HG03039 (cell line): Measurements from ENCODE around the gene TSPAN6.

Experiments
- ATAC-seq: cut with Tn5 transposase; IDR thresholded peaks from one replicate; pipeline ENCODE4 v1.9.1; 2021; ENCODE audit warnings: mild to moderate bottlenecking, moderate library complexity; ENCODE audit not compliant: unreplicated experiment

TSPAN6 gene

GRCh38 chrX:100648458-100649417 lies 12.1 kb upstream of the TSPAN6 start:
- ATAC-seq, result no peak

- no peak for ATAC-seq
These were observed 11.1 kb upstream of the TSPAN6 start for GRCh38 chrX:100647739-100648138.

GRCh38 chrX:100647095-100647494 lies 10.5 kb upstream of the TSPAN6 start:
- ATAC-seq, result no peak

GRCh38 chrX:100645106-100645505 lies 8.5 kb upstream of the TSPAN6 start:
- no peak for ATAC-seq

DNA sequence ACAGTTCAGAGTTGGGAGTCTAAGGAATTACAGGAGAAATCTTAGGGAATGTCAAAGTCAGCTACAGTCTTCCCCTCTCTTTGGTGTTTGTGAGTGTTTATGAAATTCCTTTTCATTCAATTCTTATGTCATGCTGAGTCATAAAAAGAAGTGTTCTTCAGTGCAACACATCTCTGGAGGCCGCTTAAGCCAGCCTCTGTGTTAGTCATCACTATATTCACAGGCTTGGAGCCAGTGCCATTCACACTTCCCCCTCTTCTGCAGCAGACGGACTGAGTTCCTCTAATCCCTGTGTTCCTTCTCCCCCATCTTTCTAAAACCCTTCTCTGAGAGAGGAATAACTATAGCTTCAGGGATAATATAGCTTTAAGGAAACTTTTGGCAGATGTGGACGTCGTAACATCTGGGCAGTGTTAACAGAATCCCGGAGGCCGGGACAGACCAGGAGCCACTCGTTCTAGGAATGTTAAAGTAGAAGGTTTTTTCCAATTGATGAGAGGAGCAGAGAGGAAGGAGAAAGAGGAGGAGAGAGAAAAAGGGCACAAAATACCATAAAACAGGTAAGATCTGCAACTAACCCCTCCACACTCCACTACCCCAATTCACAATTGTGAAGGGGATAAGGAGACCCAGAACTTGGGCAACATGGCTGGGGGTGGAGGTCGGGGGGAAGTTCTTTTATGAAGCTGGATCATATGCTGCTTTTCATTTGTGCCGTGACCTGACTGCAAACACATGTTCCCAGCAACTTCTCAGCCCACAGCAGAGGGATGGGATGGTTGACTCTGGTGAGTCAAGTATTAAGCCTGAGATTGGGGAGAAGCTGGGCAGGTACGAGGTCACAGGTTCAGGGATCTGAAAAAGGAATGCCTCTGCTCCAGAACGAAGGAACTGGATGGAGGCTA lies 7.6 kb upstream of the TSPAN6 start, which contains the start of gene SRPX2:
SRPX2 (plus strand) TSS at position 244 of the 905 bp plus-strand sequence. CDS start 2,124 bp downstream, outside the sequence.
- ATAC-seq, result no peak

DNA sequence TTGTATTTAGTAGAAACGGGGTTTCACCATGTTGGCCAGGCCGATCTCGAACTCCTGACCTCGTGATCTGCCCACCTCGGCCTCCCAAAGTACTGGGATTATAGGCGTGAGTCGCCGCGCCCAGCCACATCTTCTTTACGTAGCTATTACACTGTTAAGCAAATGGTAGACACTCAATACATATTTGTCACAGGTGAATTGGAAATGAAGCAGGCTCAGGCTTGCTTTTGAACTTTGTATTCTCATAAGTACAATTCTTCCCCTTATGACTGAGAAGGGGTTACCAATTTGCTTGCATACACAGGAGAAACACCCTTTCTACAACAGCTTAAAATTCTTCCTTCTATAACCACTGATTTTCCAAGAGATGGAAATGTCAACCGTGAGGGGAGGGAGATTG lies 6.6 kb upstream of the TSPAN6 start:
- ATAC-seq, result no peak

GRCh38 chrX:100642290-100642689 lies 5.7 kb upstream of the TSPAN6 start:
- ATAC-seq, result no peak

- peak; percentile 16 for ATAC-seq
These were observed 651 bp downstream of the TSPAN6 start for GRCh38 chrX:100635989-100636320.

DNA sequence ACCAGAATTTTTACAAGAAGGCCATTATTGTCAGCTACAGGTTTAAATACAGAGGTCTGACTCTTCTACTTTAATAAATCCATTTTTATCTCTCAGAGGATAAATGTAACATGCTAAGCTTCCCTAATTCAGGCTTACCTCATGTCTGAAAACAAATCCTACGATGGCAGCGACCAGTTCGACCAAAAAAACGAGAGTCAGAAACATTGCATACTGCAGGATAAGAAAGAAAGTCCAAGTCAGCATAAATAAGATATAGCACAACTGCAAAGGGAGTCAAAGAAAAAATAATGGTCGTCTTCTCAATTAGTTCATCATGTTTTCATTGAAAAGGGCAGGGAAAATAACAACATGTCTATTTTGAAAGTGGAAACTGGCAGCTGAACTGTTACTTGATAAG lies 1.6 kb downstream of the TSPAN6 start:
- no peak for ATAC-seq

DNA sequence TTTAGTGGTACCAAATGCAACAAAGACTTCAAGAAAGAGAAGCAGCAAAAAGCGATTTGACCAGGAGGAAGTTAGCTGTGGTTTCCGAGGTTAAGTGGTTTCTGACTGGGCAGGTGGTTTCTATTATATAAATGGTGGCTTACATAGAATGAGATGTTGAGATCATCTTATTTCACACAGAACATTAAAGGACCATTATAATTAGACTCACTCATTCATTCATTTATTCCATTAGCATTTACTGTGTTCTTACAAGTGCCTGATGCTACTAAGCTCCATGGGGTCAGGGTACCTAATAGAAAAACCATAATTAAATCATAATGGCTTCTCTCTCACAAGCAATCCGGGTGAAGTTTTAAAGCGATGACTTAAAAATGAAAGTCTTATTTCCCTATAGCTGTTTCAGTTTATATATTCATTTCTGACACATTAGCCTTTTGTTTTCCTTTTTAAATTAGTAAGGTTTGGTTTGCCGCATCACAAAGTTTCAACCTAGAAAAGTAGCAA lies 10.6 kb downstream of the TSPAN6 start:
- ATAC-seq, result peak; percentile 95

DNA sequence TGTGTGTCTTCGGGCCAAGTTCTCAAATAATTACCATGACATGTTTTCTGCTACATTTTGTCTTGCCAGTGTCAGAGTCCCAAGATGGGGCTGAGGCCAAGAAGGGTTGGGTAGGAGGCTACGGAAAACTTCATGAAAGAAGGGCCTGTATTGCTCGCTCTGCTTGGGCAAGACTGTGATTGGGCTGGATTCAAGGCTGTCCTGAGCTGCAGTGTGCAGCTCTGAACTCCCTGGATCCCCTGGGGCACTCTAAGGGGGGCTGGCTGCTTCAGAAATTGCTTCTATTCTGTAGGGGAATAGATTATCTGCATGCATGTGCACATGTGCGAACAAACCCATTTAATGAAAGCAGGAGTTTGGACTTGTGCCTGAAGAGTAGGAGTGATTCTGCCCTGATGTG lies 13.6 kb downstream of the TSPAN6 start:
- no peak for ATAC-seq

- peak; percentile 95 for ATAC-seq
These were observed 21.6 kb downstream of the TSPAN6 start for GRCh38 chrX:100615005-100615404.

DNA sequence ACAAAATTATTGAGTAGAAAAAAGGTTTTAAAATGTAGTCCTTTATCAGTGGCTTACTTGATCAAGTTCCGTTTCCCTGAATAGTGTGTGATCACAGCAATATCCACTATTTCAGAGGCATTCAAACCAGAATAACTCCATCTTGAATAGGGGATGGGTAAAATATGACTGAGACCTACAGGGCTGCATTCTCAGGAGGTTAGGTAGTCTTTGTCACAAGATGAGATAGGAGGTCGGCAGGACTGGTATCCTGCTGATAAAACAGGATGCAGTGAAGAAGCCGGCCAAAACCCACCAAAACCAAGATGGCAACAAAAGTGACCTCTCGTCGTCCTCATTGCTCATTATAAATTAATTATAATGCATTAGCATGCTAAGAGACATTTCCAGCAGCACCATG lies 24.7 kb downstream of the TSPAN6 start:
- no peak for ATAC-seq

DNA sequence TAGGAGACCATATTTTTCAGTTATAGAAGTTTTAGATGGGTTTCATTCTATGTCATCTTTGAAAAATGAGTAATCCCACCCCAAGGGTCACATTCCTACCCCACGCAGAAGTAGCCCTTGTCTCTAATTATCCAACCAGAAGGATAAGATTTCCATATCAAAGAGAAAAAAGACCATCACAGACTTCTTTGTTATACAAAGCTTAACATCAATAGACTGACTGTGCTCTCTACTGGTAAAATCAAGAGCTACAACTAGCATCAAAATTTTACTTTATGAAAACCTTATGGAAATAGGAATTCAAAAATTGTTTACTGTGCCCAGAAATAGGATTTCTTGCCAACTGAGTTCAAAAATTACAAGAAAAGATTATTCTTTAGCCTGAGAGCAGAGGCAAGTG lies 27.0 kb downstream of the TSPAN6 start:
- no peak for ATAC-seq

DNA sequence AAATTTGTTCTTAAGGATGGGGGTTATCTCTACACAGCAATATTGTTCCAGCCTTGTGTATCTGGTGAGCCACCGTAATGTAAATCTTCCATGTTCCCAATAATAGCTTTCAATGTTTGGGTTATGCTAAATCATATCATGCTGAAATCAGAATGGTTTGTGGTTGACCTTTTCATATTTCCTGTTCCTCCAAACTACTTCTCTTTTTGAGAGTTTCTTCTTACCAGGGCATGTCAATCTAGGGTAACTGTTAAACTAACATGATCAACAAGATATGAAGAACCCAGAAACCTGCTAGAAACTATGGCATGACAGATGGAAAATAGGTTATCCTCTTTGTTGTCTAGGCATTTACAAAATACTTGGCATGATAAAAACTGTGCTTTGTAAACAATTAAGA lies 29.9 kb downstream of the TSPAN6 start:
- no peak for ATAC-seq

GRCh38 chrX:100600758-100601157 lies 35.8 kb downstream of the TSPAN6 start:
- no peak for ATAC-seq

GRCh38 chrX:100600340-100600739 lies 36.3 kb downstream of the TSPAN6 start:
- ATAC-seq, result no peak

- no peak for ATAC-seq
These were observed 37.1 kb downstream of the TSPAN6 start for GRCh38 chrX:100599456-100599855.

DNA sequence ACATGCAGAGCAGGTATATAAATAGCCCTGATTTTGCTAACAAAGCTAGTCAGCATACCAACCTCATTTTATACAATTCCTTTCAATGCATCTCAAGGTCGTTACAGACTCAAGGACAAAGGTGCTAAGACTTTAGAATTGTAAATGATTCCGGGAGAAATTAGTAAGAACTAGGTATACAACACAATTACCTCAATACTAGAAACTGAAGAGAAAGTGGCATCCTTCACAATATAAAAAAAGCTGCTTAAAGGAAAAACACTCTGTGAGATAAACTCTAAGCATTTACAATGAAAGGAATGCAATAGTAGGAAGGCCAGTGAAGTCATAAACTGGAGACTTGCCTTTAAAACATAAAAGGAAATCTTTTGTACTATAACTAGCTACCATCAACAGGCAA lies 40.0 kb downstream of the TSPAN6 start:
- no peak for ATAC-seq

DNA sequence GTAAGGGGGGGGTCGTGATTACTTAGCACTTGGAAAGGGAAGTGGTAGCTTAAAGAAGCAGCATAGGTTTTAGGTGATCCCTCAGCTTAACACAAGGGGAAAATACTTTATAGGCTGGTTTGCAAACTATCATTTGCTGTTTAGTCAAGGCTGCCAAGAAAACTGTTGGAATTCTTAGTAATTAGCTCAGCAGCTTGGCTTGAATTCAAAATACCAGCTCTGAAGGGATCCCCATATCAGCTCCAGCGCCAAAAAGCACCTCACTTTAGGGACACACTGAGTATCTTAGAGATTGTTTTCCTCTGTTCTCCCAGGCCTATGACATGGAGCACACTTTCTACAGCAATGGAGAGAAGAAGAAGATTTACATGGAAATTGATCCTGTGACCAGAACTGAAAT lies 43.0 kb downstream of the TSPAN6 start:
- no peak for ATAC-seq

DNA sequence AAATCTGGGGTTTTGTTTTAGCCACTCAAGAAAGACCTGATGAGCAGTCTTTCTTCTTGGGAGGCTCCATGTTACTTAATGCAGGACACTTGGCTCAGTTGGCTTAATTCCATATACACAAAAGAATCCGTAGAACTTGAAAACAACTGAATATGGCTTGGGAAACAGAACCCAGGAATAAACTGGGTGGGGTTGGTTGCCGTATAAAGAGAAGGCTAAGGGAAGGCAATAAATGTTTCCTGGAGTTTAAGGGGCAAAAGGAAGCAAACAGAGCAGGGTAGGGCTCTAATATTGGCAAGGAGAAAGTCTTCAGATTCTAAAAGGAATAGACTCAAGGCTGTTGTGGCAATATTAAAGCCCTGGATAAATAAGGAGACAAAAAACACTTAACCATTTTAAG lies 43.5 kb downstream of the TSPAN6 start:
- no peak for ATAC-seq
